ENCODE measurements around the gene CA10. TPM values are rescaled to one million over a fixed set of nuclear protein-coding genes. Genes with fewer than 3 reads are reported as not detected.

CA10 gene
- polyA plus RNA-seq, 1 donor (not counting 4 experiments of a cell fraction or from before 2014, with no cell fraction given): 2.9 TPM

GRCh38 chr17:51657224-51657623 lies 501.3 kb downstream of the CA10 start:
- no peaks in the 10 kb centered on the region for H3K27me3 ChIP-seq (ENCODE audit: control insufficient read depth, extremely low read depth, insufficient read depth, low read length)
- no peaks in the 10 kb centered on the region for H3K9me3 ChIP-seq (ENCODE audit: control insufficient read depth, low read depth, low read length)
- dilution Hi-C loops (cut with MboI; ENCODE audit: extremely low pct_ligation_motif_present, low sequenced_read_pairs): no loop called here
- H2AFZ ChIP-seq (ENCODE audit: control insufficient read depth, low read length): no peak overlapping the region
- no peak for FAIRE-seq
- H3K79me2 ChIP-seq (ENCODE audit: control insufficient read depth, insufficient read depth, low read length): no peaks in the 10 kb centered on the region
- H3K36me3 ChIP-seq (ENCODE audit: control insufficient read depth in 2 of 2, extremely low read depth in 1 of 2, insufficient read depth in 2 of 2, low read length in 2 of 2): no peaks in the 10 kb centered on the region
- H4K20me1 ChIP-seq (ENCODE audit: control insufficient read depth, extremely low read depth, insufficient read depth, low read length): no peaks in the 10 kb centered on the region
- DNase-seq (ENCODE audit: low read depth, low spot score): no peak
- no peak overlapping the region for H3K4me3 ChIP-seq (ENCODE audit: control insufficient read depth in 2 of 3, extremely low read depth in 1 of 3, insufficient read depth in 2 of 3, low read depth in 1 of 3, low read length in 3 of 3)
- H3K27ac ChIP-seq (ENCODE audit: control insufficient read depth, insufficient read depth, low read length): no peak overlapping the region
- TF ChIP-seq CTCF (optimal IDR thresholded peaks at IDR 0.05 in 1 of 3, IDR thresholded peaks at IDR 0.05 in 1 of 3, conservative IDR thresholded peaks at IDR 0.05 in 1 of 3; ENCODE audit: extremely low read depth in 1 of 3, insufficient read depth in 2 of 3, low read length in 3 of 3): no peak
- TF ChIP-seq EZH2 (IDR thresholded peaks at IDR 0.05; ENCODE audit: low read length): no peak
- H3K9me1 ChIP-seq (ENCODE audit: control insufficient read depth, extremely low read depth, insufficient read depth, low read length): no peaks in the 10 kb centered on the region
- no peak overlapping the region for H3K9ac ChIP-seq (ENCODE audit: control insufficient read depth, extremely low read depth, insufficient read depth, low read length)
- H3K4me2 ChIP-seq (ENCODE audit: control insufficient read depth, extremely low read depth, insufficient read depth, low read depth, low read length): no peak overlapping the region
- H3K4me1 ChIP-seq (ENCODE audit: control insufficient read depth, extremely low read depth, insufficient read depth, low read length): no peaks in the 10 kb centered on the region

GRCh38 chr17:51653878-51654277 lies 504.6 kb downstream of the CA10 start:
- no peaks in the 10 kb centered on the region for H3K9me1 ChIP-seq (ENCODE audit: control insufficient read depth, extremely low read depth, insufficient read depth, low read length)
- no peaks in the 10 kb centered on the region for H3K9me3 ChIP-seq (ENCODE audit: control insufficient read depth, low read depth, low read length)
- H3K79me2 ChIP-seq (ENCODE audit: control insufficient read depth, insufficient read depth, low read length): no peaks in the 10 kb centered on the region
- TF ChIP-seq EZH2 (IDR thresholded peaks at IDR 0.05; ENCODE audit: low read length) (no peak), CTCF (optimal IDR thresholded peaks at IDR 0.05 in 1 of 3, IDR thresholded peaks at IDR 0.05 in 1 of 3, conservative IDR thresholded peaks at IDR 0.05 in 1 of 3; ENCODE audit: extremely low read depth in 1 of 3, insufficient read depth in 2 of 3, low read length in 3 of 3) (no peak)
- no peaks in the 10 kb centered on the region for H4K20me1 ChIP-seq (ENCODE audit: control insufficient read depth, extremely low read depth, insufficient read depth, low read length)
- no peaks in the 10 kb centered on the region for H3K36me3 ChIP-seq (ENCODE audit: control insufficient read depth in 2 of 2, extremely low read depth in 1 of 2, insufficient read depth in 2 of 2, low read length in 2 of 2)
- H3K4me1 ChIP-seq (ENCODE audit: control insufficient read depth, extremely low read depth, insufficient read depth, low read length): no peaks in the 10 kb centered on the region
- dilution Hi-C loops (cut with MboI; ENCODE audit: extremely low pct_ligation_motif_present, low sequenced_read_pairs): no loop called here
- no peak overlapping the region for H2AFZ ChIP-seq (ENCODE audit: control insufficient read depth, low read length)
- no peak overlapping the region for H3K4me3 ChIP-seq (ENCODE audit: control insufficient read depth in 2 of 3, extremely low read depth in 1 of 3, insufficient read depth in 2 of 3, low read depth in 1 of 3, low read length in 3 of 3)
- no peak overlapping the region for H3K27ac ChIP-seq (ENCODE audit: control insufficient read depth, insufficient read depth, low read length)
- H3K4me2 ChIP-seq (ENCODE audit: control insufficient read depth, extremely low read depth, insufficient read depth, low read depth, low read length): no peak overlapping the region
- H3K9ac ChIP-seq (ENCODE audit: control insufficient read depth, extremely low read depth, insufficient read depth, low read length): no peak overlapping the region
- no peak for DNase-seq (ENCODE audit: low read depth, low spot score)
- no peak for FAIRE-seq
- no peaks in the 10 kb centered on the region for H3K27me3 ChIP-seq (ENCODE audit: control insufficient read depth, extremely low read depth, insufficient read depth, low read length)

Data from keratinocyte (primary cell).